ENCODE measurements around the gene GLCCI1.

- TF ChIP-seq EZH2 (IDR thresholded peaks at IDR 0.05) (no peak), POLR2AphosphoS5 (IDR thresholded peaks at IDR 0.05; ENCODE audit: borderline replicate concordance, low read depth, low read length) (no peak), FOXP2 (optimal IDR thresholded peaks at IDR 0.05; ENCODE audit: control extremely low read depth, extremely low read length, insufficient read depth) (no peak)
Observed at GRCh38 chr7:8044761-8045430, 76.3 kb downstream of the GLCCI1 start.

Measured in SK-N-MC (cell line).